Suprapubic skin (tissue), 4 donors: ENCODE measurements around the gene SDSL. TPM values are rescaled to one million over a fixed set of nuclear protein-coding genes. Genes with fewer than 3 reads are reported as not detected.

ENCODE experiments used
- DNase-seq, 2 donors: peaks; one replicate each; pipeline ENCODE4 v3.0.0-alpha.2; 2019; ENCODE audit warnings: low spot score in 2 of 2
- H3K27ac ChIP-seq: fragments of 200-600 bp; sonication (generic); one replicate; pipeline ENCODE4 v1.5.1; 2019
- H3K27me3 ChIP-seq: fragments of 200-600 bp; sonication (generic); one replicate; pipeline ENCODE4 v1.5.1; 2019
- H3K36me3 ChIP-seq: fragments of 200-600 bp; sonication (generic); one replicate; pipeline ENCODE4 v1.5.1; 2019
- H3K4me1 ChIP-seq: fragments of 200-600 bp; sonication (generic); one replicate; pipeline ENCODE4 v1.5.1; 2019
- H3K4me3 ChIP-seq: fragments of 200-600 bp; sonication (generic); one replicate; pipeline ENCODE4 v1.5.1; 2019; ENCODE audit warnings: mild to moderate bottlenecking
- H3K9me3 ChIP-seq: fragments of 200-600 bp; sonication (generic); one replicate; pipeline ENCODE4 v1.5.1; 2019
- EP300 ChIP-seq: sonication (generic); formaldehyde crosslinking; IDR thresholded peaks from one replicate; pipeline ENCODE4 v1.6.1; 2017; ENCODE audit warnings: antibody characterized with exemption
- POLR2A ChIP-seq, 2 donors: fragments of 450-650 bp; IDR thresholded peaks; one replicate each; pipeline ENCODE4 v1.6.1; 2017; ENCODE audit warnings: antibody characterized with exemption in 2 of 2, mild to moderate bottlenecking in 2 of 2, moderate library complexity in 2 of 2
- POLR2AphosphoS5 ChIP-seq, 3 donors: sonication (generic); formaldehyde crosslinking; IDR thresholded peaks; one replicate each; pipeline ENCODE4 v1.6.1; 2017; ENCODE audit warnings: antibody characterized with exemption in 3 of 3
- WGBS: methylation state at CpG from one replicate; pipeline ENCODE4 v1.1.5; 2018; 5-methylcytosine and 5-hydroxymethylcytosine counted together
- total RNA-seq, 4 donors: library from RNA; depleted of rRNA; stranded (reverse); fragments of >200 nt; gene quantifications; one replicate each; pipeline ENCODE4 v1.1.0, GENCODE V29; 2016
- TF ChIP-seq, protein P1 (sequence below), 2 donors: fragments of 200-600 bp in 1 of 2; fragments of 450-650 bp in 1 of 2; sonication (generic) in 1 of 2; IDR thresholded peaks; one replicate each; pipeline ENCODE4 v1.5.1; 2016 to 2019; ENCODE audit warnings: antibody characterized with exemption in 2 of 2, mild to moderate bottlenecking in 1 of 2, moderate library complexity in 1 of 2

SDSL gene
- total RNA-seq, 4 donors from 2014 or later: 0.56 to 2.2 (median 1.2) TPM; not detected in 1

DNA sequence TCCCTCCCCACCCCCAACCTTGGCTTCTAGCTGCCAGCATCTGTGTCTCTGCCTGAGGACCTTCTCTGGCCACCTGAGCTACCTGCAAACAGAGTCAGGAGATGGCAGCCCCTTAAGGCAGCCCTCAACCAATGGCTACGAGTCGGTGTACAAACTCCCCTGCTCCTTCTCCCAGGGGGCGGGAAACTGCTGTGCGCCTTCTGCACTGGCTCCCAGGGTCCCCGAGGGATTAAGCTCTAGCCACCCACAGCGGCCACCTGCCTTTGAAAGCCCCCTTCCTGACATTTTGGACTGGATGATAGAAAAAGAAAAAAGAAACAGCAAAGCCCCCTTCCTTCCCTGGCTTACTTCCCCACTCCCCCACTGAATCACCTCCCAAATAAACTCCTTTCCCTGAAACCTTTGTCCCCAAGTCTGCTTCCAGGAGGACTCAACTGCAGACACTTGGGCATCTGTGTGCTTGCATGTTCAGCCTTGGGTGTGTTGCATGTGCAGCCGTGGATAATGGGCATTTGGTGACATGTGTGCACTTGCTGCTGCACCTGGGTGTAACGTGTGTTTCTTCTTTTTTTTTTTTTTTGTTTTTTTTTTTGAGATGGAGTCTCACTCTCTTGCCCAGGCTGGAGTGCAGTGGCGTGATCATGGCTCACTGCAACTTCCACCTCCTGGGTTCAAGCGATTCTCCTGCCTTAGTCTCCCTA, 24.5 kb upstream of the SDSL start:
- Histone ChIP-seq H3K27ac (no peak overlapping the region), H3K4me3 (no peak overlapping the region), H3K9me3 (no peaks in the 10 kb centered on the region), H3K27me3 (peaks cover 23% of the 10 kb centered on the region), H3K36me3 (no peaks in the 10 kb centered on the region), H3K4me1 (no peaks in the 10 kb centered on the region)
- no peak for TF ChIP-seq POLR2A (IDR thresholded peaks at IDR 0.05)
- TF ChIP-seq, protein P1, sequence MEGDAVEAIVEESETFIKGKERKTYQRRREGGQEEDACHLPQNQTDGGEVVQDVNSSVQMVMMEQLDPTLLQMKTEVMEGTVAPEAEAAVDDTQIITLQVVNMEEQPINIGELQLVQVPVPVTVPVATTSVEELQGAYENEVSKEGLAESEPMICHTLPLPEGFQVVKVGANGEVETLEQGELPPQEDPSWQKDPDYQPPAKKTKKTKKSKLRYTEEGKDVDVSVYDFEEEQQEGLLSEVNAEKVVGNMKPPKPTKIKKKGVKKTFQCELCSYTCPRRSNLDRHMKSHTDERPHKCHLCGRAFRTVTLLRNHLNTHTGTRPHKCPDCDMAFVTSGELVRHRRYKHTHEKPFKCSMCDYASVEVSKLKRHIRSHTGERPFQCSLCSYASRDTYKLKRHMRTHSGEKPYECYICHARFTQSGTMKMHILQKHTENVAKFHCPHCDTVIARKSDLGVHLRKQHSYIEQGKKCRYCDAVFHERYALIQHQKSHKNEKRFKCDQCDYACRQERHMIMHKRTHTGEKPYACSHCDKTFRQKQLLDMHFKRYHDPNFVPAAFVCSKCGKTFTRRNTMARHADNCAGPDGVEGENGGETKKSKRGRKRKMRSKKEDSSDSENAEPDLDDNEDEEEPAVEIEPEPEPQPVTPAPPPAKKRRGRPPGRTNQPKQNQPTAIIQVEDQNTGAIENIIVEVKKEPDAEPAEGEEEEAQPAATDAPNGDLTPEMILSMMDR (IDR thresholded peaks at IDR 0.05): no peak
- TF ChIP-seq EP300: no peak
- no peak for TF ChIP-seq POLR2AphosphoS5 (IDR thresholded peaks at IDR 0.05)
- no peak for DNase-seq
- 43% methylated on average over 7 of the region's 10 CpGs for WGBS

DNA sequence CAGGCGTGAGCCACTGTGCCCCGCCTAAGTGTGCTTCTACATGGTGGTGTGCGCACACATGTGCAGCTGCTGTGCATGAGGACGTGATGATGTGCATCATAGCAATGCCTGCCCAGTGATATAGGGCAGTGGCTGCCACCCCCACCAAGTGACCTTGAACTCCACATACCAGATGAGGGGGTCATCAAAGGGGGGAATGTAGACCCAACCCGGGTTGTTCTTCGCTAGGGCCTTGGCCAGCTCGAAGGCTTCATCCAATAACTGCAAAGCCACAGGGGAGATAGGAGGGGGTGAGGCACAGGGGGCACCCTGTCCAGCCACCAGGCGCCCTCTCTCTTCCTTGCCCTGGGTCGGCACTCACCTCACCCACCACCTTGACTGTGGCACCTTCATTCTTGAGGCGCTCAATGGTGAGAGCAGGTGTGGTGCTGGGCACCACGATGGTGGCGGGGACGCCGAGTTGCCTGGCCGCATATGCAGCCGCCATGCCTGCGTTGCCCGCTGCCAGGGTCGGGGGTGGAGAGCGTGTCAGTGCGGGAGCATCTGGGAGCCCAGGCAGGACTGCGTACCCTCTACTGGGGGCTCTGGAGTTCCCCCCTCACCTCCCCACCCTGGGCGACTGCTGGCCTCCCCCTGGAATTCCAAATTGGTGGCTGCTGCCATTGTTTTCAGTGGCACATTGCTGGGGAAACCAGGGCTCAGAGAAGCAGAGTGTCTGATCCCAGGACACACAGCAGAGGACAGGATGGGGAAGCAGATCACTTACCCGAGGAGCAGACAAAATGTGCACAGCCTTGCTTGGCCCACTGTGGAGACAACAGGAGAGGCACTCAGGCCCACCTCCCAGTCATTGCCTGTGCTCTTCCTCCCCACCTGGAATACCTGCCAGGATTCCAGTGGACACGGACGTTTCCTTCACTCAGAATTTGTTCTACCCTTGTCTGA, 23.6 kb upstream of the SDSL start:
- Histone ChIP-seq H3K36me3 (no peaks in the 10 kb centered on the region), H3K4me3 (no peak overlapping the region), H3K4me1 (no peaks in the 10 kb centered on the region), H3K27me3 (peaks cover 23% of the 10 kb centered on the region), H3K9me3 (no peaks in the 10 kb centered on the region), H3K27ac (no peak overlapping the region)
- no peak for DNase-seq
- TF ChIP-seq POLR2A (IDR thresholded peaks at IDR 0.05) (no peak), EP300 (no peak), POLR2AphosphoS5 (IDR thresholded peaks at IDR 0.05) (no peak)
- TF ChIP-seq, protein P1 (IDR thresholded peaks at IDR 0.05): no peak
- WGBS: 81% methylated on average over 14 of the region's 26 CpGs

DNA sequence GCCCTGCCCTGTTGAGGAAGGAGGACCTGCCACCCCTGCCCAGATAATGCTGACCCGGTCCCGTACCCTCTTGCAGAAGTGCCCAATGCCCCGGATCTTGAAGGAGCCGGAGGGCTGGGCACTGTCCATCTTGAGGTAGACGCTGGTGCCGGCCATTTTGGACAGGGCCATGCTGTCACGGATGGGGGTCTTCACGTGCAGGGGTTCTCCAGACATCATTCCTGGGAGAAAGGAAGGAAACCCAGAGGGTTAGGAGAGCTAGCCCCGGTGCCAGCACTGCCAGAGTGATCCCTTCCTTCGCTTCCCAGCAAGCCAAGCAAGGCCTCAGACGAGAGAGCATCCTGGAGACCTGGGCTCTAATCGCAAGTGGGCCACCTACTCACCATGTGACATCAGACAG, 22.7 kb upstream of the SDSL start:
- Histone ChIP-seq H3K27me3 (peaks cover 23% of the 10 kb centered on the region), H3K36me3 (no peaks in the 10 kb centered on the region), H3K4me1 (peaks cover 6% of the 10 kb centered on the region), H3K4me3 (no peak overlapping the region), H3K27ac (no peak overlapping the region), H3K9me3 (no peaks in the 10 kb centered on the region)
- 97% methylated on average over 7 of the region's 12 CpGs for WGBS
- no peak for DNase-seq
- TF ChIP-seq EP300: no peak
- TF ChIP-seq, protein P1 (IDR thresholded peaks at IDR 0.05): no peak

DNA sequence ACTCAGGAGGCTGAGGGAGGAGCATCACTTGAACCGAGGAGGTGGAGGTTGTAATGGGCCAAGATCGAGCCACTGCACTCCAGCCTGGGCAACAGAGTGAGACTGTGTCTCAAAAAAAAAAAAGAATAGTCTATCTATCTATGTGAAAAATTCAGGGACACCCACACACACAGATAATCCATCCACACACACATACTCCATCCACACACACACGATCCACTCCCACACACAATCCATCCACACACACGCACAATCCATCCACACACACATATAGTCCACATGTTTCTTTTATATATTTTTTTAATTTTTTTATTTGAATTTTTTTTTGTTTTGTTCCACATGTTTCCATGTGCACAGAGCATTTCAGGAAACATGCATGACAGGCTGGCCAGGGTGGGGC, 21.8 kb upstream of the SDSL start:
- WGBS: 73% methylated on average over 4 of the region's 4 CpGs
- DNase-seq: no peak
- H3K27me3 ChIP-seq: peaks cover 23% of the 10 kb centered on the region
- no peaks in the 10 kb centered on the region for H3K9me3 ChIP-seq
- H3K36me3 ChIP-seq: no peaks in the 10 kb centered on the region
- no peak overlapping the region for H3K27ac ChIP-seq
- peaks cover 6% of the 10 kb centered on the region for H3K4me1 ChIP-seq
- TF ChIP-seq POLR2AphosphoS5 (IDR thresholded peaks at IDR 0.05): no peak
- TF ChIP-seq, protein P1 (IDR thresholded peaks at IDR 0.05): no peak
- no peak for TF ChIP-seq EP300
- TF ChIP-seq POLR2A (IDR thresholded peaks at IDR 0.05): no peak
- H3K4me3 ChIP-seq: no peak overlapping the region
